Esophagus (tissue), 2 donors: ENCODE measurements around the gene TMEM191C. TPM values are rescaled to one million over a fixed set of nuclear protein-coding genes. Genes with fewer than 3 reads are reported as not detected.
A peak's percentile ranks its signal among the peaks of the same experiment; 100 is the strongest.
"Not testable (repeated sequence)": the region's sequence is repeated elsewhere in the genome, so short reads cannot be mapped to it uniquely, and the experiment has no call there.

Source experiments
- H3K27ac ChIP-seq, 2 donors: one replicate each; pipeline ENCODE4 v1.5.1; 2013; ENCODE audit warnings: low read depth in 2 of 2, mild to moderate bottlenecking in 2 of 2, inconsistent platforms in 1 of 2, low read length in 1 of 2, moderate library complexity in 1 of 2
- H3K27me3 ChIP-seq, 2 donors: one replicate each; pipeline ENCODE4 v1.6.1; 2013; ENCODE audit warnings: low read length in 2 of 2, control low read depth in 1 of 2, mild to moderate bottlenecking in 1 of 2; ENCODE audit not compliant: insufficient read depth in 2 of 2, control insufficient read depth in 1 of 2
- H3K36me3 ChIP-seq, 2 donors: one replicate each; pipeline ENCODE4 v1.6.1; 2013; ENCODE audit warnings: low read length in 1 of 2; ENCODE audit not compliant: control insufficient read depth in 2 of 2, insufficient read depth in 2 of 2
- H3K4me1 ChIP-seq, 2 donors: one replicate each; pipeline ENCODE4 v1.6.1; 2013; ENCODE audit warnings: low read length in 1 of 2; ENCODE audit not compliant: control insufficient read depth in 2 of 2, insufficient read depth in 2 of 2
- H3K4me3 ChIP-seq, 2 donors: one replicate each; pipeline ENCODE4 v1.5.1; 2013; ENCODE audit warnings: low read length in 2 of 2, mild to moderate bottlenecking in 2 of 2, low read depth in 1 of 2, moderate library complexity in 1 of 2
- H3K9me3 ChIP-seq, 2 donors: one replicate each; pipeline ENCODE4 v1.6.1; 2013; ENCODE audit warnings: mild to moderate bottlenecking in 2 of 2, low read depth in 1 of 2, low read length in 1 of 2, moderate library complexity in 1 of 2; ENCODE audit not compliant: control insufficient read depth in 2 of 2, insufficient read depth in 1 of 2
- WGBS, 2 donors: extraction: QIAGEN DNeasy Blood & Tissue Kit; methylation state at CpG; one replicate each; pipeline ENCODE4 v1.1.7; 2013; 5-methylcytosine and 5-hydroxymethylcytosine counted together
- polyA plus RNA-seq, 2 donors: library from polyadenylated mRNA; stranded (reverse); fragments of 200-250 nt; gene quantifications; one replicate each; pipeline ENCODE4 v1.2.3, GENCODE V29; 2013
- donor health status: healthy with polysubstance abuse.
- donor health status: Bipolar disorder and iron deficiency.

TMEM191C gene
- polyA plus RNA-seq, result 1 to 10 TPM; 3.2 to 3.9 TPM

GRCh38 chr22:21467337-21468193 lies at the start of gene TMEM191C:
Gene TMEM191C (plus strand): TSS chr22:21467387. CDS start chr22:21467460, 73 bp downstream.
- peak within 1 kb of the TSS; percentile 26 to 29 for H3K4me3 ChIP-seq
- H3K27ac ChIP-seq, result peak within 1 kb of the TSS; percentile 71 to 75
- not testable (repeated sequence) for H3K9me3 ChIP-seq, H3K27me3 ChIP-seq, H3K4me1 ChIP-seq, H3K36me3 ChIP-seq
- WGBS, 2 donors, result 0% methylated on average over 17 of the region's 74 CpGs; no CpG with 5 or more reads in 1 of the 2 donors

GRCh38 chr22:21417853-21418252 lies 49.3 kb upstream of the TMEM191C start:
- H3K27ac ChIP-seq, H3K9me3 ChIP-seq, H3K4me1 ChIP-seq, H3K27me3 ChIP-seq, H3K36me3 ChIP-seq: not testable (repeated sequence)
- 0% methylated on average over 13 to 18 of the region's 33 CpGs for WGBS, 2 donors
- H3K4me3 ChIP-seq, result peak overlapping the region in 1 of 2 donors; percentile 43

DNA sequence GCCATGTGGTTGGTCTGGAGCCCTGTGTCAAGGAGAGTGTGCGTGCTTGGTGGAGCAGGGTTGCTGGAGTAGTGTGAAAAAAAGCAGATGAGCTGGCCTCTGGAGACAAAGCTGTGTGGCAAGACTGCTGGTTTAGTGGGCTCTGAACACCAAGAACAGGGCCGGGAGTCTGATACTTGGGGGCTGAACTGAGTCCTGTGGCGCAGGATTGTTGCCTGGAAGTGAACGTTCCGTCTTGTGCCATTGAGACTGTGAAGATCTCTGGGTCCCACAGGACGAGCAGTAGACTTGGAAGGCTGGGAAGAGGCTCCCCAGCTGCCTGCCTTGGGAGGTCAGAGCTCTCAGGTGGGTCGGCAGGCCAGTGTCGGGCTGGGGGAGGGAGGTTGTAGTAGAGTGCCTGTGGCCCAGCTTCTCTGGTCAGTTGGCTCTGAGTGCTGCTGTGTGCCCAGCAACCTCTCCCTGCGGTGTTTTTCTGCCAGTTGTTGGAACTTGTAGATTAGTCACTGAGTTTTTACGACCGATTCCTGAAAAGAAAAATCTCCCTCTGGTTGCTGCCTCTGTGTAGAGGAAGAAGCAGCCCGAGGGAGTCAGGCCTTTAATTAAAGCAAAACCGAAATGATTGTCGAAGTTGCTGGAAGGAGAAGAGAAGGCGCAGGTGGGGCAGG lies 48.1 kb upstream of the TMEM191C start:
- H3K27ac ChIP-seq, result peak overlapping the region in 1 of 2 donors; percentile 42
- not testable (repeated sequence) for H3K27me3 ChIP-seq, H3K9me3 ChIP-seq, H3K36me3 ChIP-seq, H3K4me3 ChIP-seq, H3K4me1 ChIP-seq
- WGBS, 2 donors, result 60 to 73% methylated on average over 5 of the region's 15 CpGs

DNA sequence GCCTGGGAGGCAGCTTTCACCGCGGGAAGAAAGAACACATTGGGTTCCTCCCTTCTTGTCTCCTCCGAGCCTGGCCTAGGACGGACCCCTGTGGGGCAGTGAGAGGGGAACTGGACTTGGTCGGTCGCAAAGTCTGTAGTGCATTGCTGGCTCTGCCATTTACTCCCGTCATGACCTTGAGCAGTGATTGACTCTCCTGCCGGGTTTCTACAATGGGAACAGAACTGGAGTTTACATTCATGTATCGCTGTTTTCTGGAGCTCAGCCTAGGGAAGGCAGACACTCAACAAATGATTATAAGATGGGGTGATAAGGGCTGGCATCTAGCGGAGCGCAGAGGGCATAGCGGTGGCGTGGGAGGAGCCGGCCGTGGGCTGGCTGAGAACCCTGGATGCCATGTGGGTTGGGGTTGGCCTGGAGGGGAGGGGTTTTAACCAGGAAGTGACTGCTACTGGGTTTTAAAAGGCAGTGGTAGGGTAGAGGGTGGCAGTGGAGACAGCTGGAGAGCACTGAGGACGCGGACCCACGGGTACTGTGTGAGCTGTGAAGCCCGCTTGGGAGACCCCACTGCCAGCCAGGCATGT lies 46.9 kb upstream of the TMEM191C start:
- not testable (repeated sequence) for H3K27me3 ChIP-seq, H3K4me1 ChIP-seq, H3K4me3 ChIP-seq, H3K36me3 ChIP-seq, H3K27ac ChIP-seq, H3K9me3 ChIP-seq
- 28% methylated on average over 3 to 5 of the region's 19 CpGs for WGBS, 2 donors

GRCh38 chr22:21424084-21424709 lies 43.0 kb upstream of the TMEM191C start:
- H3K4me3 ChIP-seq, H3K36me3 ChIP-seq, H3K9me3 ChIP-seq, H3K4me1 ChIP-seq, H3K27ac ChIP-seq, H3K27me3 ChIP-seq: not testable (repeated sequence)
- WGBS, 2 donors, result 59% methylated on average over 4 of the region's 12 CpGs; no CpG with 5 or more reads in 1 of the 2 donors

GRCh38 chr22:21434378-21435233 lies 32.6 kb upstream of the TMEM191C start:
- not testable (repeated sequence) for H3K27me3 ChIP-seq, H3K36me3 ChIP-seq, H3K27ac ChIP-seq, H3K4me3 ChIP-seq, H3K9me3 ChIP-seq, H3K4me1 ChIP-seq
- no CpG with 5 or more reads among the region's 15 CpGs for WGBS, 2 donors

GRCh38 chr22:21435998-21436810 lies 31.0 kb upstream of the TMEM191C start:
- H3K27me3 ChIP-seq, H3K36me3 ChIP-seq, H3K4me1 ChIP-seq, H3K4me3 ChIP-seq, H3K9me3 ChIP-seq: not testable (repeated sequence)
- peak overlapping the region; percentile 55 to 57 for H3K27ac ChIP-seq
- 21 to 32% methylated on average over 2 to 4 of the region's 12 CpGs for WGBS, 2 donors

DNA sequence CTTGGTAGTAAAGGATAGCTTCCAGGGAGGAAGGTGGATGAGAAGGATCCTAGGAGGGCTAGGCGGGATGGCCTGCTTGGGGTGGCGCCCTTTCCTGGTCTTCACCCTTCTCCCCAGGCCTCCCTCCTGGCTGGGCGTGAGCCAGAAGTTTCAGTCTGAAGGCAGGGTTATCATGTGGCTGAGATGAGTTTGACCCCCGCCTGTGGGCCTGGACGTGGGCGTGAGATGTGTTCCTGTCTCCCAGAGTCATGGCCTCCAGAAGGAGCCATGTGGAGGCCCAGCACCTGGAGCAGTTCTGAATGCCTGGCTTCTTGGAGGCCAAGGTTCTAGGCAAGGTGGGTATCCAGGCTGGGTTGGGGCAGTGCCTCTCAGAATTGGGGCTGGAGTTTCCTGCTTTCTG lies 29.2 kb upstream of the TMEM191C start:
- not testable (repeated sequence) for H3K9me3 ChIP-seq, H3K27me3 ChIP-seq, H3K4me1 ChIP-seq, H3K36me3 ChIP-seq, H3K4me3 ChIP-seq, H3K27ac ChIP-seq
- 82 to 90% methylated on average over 4 of the region's 6 CpGs for WGBS, 2 donors
